Heart left ventricle (tissue), 16 donors: ENCODE measurements around the gene GNMT. TPM values are rescaled to one million over a fixed set of nuclear protein-coding genes. Genes with fewer than 3 reads are reported as not detected.

ENCODE experiments used
- ATAC-seq, 4 donors: fragments of 200-7000 bp; cut with Tn5 transposase; one replicate each; pipeline ENCODE4 v1.9.1; 2020 to 2022; ENCODE audit warnings: moderate library complexity in 4 of 4, mild to moderate bottlenecking in 3 of 4, moderate number of reproducible peaks in 1 of 4
- DNase-seq, 5 donors: peaks; one replicate each; pipeline ENCODE4 v3.0.0-alpha.2; 2020
- H3K27ac ChIP-seq, 12 donors: fragments of 200-600 bp; sonication (generic) in 4 of 12; one replicate each; pipeline versions ENCODE4 v1.5.0 to v1.8.0; 2016 to 2022; ENCODE audit warnings: mild to moderate bottlenecking in 2 of 12
- H3K27me3 ChIP-seq, 9 donors: fragments of 200-600 bp; sonication (generic) in 2 of 9; one replicate each; pipeline versions ENCODE4 v1.5.1 to v1.8.0; 2016 to 2022; ENCODE audit warnings: mild to moderate bottlenecking in 3 of 9
- H3K36me3 ChIP-seq, 9 donors: fragments of 200-600 bp; sonication (generic) in 2 of 9; one replicate each; pipeline versions ENCODE4 v1.5.0 to v1.8.0; 2018 to 2022; ENCODE audit warnings: mild to moderate bottlenecking in 2 of 9
- H3K4me1 ChIP-seq, 12 donors: fragments of 200-600 bp; sonication (generic) in 4 of 12; one replicate each; pipeline versions ENCODE4 v1.5.0 to v1.8.0; 2016 to 2022; ENCODE audit warnings: mild to moderate bottlenecking in 3 of 12
- H3K4me3 ChIP-seq, 12 donors: fragments of 200-600 bp; sonication (generic) in 4 of 12; one replicate each; pipeline versions ENCODE4 v1.5.0 to v1.8.0; 2017 to 2022; ENCODE audit warnings: mild to moderate bottlenecking in 9 of 12, moderate library complexity in 4 of 12
- H3K9me3 ChIP-seq, 12 donors: fragments of 200-600 bp; sonication (generic) in 4 of 12; one replicate each; pipeline versions ENCODE4 v1.5.0 to v1.8.0; 2016 to 2022; ENCODE audit warnings: mild to moderate bottlenecking in 1 of 12
- CTCF ChIP-seq, 12 donors: fragments of 200-600 bp; sonication (generic) in 4 of 12; IDR thresholded peaks; one replicate each; pipeline versions ENCODE4 v1.5.0 to v1.8.0; 2018 to 2022; ENCODE audit warnings: antibody characterized with exemption in 12 of 12, mild to moderate bottlenecking in 5 of 12
- POLR2A ChIP-seq, 2 donors: fragments of 450-650 bp; IDR thresholded peaks; one replicate each; pipeline ENCODE4 v1.6.1; 2017; ENCODE audit warnings: antibody characterized with exemption in 2 of 2, mild to moderate bottlenecking in 2 of 2, moderate library complexity in 2 of 2
- WGBS, 4 donors: extraction: QIAGEN DNeasy Blood & Tissue Kit in 2 of 4; methylation state at CpG; one replicate each; pipeline versions ENCODE4 v1.1.5 to v1.1.7; 2013 to 2018; 5-methylcytosine and 5-hydroxymethylcytosine counted together
- intact Hi-C, 10 donors: fragments of 100-400 bp; cut with DNase I; formaldehyde crosslinking; loops; one replicate each; pipeline versions ENCODE4 v1.11.1 to v1.14.2; 2022
- polyA plus RNA-seq, 2 donors: library from polyadenylated mRNA; stranded (reverse); fragments of 200-250 nt; gene quantifications; one replicate each; pipeline ENCODE4 v1.2.3, GENCODE V29; 2013
- total RNA-seq, 9 donors: library from RNA; depleted of rRNA in 2 of 9; stranded (reverse); fragments of >200 nt in 2 of 9; fragmentation: NEBNext Ultra II Directional in 3 of 9; extraction: Animal tissue kit (Norgen Biotek cat#: 25700) in 3 of 9; gene quantifications; one replicate each; pipeline versions ENCODE4 v1.1.0 to v1.2.4, GENCODE V29; 2016 to 2023
- donor health status: ischemic (EF 13 %, LVEDD 7.1; RV severe dilation, severe dysfunction).
- donor health status: healthy with polysubstance abuse.
- donor health status: DM: no; HTN: yes; CAD: no.
- donor health status: DM: no; HTN: no; CAD: no.
- donor health status: ischemic (EF 25% LVEDD 6.9; RV normal size, moderate dysfunction).
- donor health status: ischemic (EF 25% LVEDD 5.7; RV mildly dilated, moderate dysfunction).
- donor health status: healthy.
- donor health status: DM: yes; HTN: yes; CAD: no.
- donor health status: ischemic (EF 35%, LVEDD 5.7; RV mildly dilated, moderate dysfunction).
- donor health status: nonischemic (EF 11% LVEDD 7.7; RV severe dilation, severe dysfunction).
- donor health status: DM: yes; HTN: yes; CAD: no.
- donor health status: PGD.
- donor health status: ischemic (EF 29% LVEDD 5.4; RV normal size, mild dysfunction).
- donor health status: nonischemic (EF 23%, LVEDD 6.1; RV moderate dilation, normal function).

Gene GNMT
- total and polyA plus RNA-seq, 11 donors: 0.36 to 32.0 (median 1.9) TPM

- no peak for ATAC-seq
- H3K36me3 ChIP-seq: peaks cover 0 to 78% (median 55%) of the 10 kb centered on the region in 9 donors
- H3K9me3 ChIP-seq: no peaks in the 10 kb centered on the region
- H3K27me3 ChIP-seq: no peaks in the 10 kb centered on the region
- TF ChIP-seq POLR2A (IDR thresholded peaks at IDR 0.05): no peak
- TF ChIP-seq CTCF (IDR thresholded peaks at IDR 0.05): no peak
- H3K4me3 ChIP-seq: no peak overlapping the region
- intact Hi-C loops: no loop called here
- peaks cover 0 to 11% (median 0%) of the 10 kb centered on the region in 12 donors for H3K4me1 ChIP-seq
- no peak for DNase-seq
- no peak overlapping the region for H3K27ac ChIP-seq
- 92 to 100% (median 94%) methylated on average over 5 to 11 of the region's 11 CpGs for WGBS, 4 donors
These were observed 6.7 kb downstream of the GNMT start for GRCh38 chr6:42967228-42967627.

DNA sequence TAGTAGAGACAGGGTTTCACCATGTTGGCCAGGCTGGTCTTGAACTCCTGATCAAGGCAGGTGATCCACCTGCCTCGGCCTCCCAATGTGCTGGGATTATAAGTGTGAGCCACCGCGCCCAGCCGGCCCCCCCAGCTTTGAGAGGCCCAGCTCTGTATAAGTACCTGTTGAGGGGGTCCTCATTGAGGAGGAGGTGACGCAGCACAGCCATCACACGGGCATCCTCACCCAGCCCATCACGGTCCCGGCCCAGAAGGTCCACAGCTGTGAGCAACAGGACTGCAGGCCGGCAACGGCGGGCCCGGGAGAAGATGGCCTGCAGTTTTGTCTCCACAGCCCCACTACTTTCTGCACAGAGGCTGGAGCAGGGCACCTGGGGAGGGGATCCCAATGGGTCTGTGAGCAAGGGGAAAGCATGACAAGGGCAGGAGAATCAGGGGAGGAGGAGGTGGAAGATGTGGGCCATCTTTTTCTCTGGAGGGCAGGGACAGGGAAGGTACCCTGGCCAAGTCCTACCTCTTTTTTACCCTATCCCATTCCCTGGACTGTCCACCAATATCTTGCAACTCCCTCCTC is 7.7 kb downstream of the GNMT start:
- no peaks in the 10 kb centered on the region for H3K27me3 ChIP-seq
- H3K4me3 ChIP-seq: no peak overlapping the region
- DNase-seq: no peak
- no peak overlapping the region for H3K27ac ChIP-seq
- H3K4me1 ChIP-seq: peaks cover 0 to 11% (median 0%) of the 10 kb centered on the region in 12 donors
- intact Hi-C loops: no loop called here
- no peak for TF ChIP-seq POLR2A (IDR thresholded peaks at IDR 0.05)
- no peak for TF ChIP-seq CTCF (IDR thresholded peaks at IDR 0.05)
- ATAC-seq: no peak
- no peaks in the 10 kb centered on the region for H3K9me3 ChIP-seq
- WGBS, 4 donors: 95 to 98% (median 96%) methylated on average over 12 of the region's 12 CpGs
- H3K36me3 ChIP-seq: peaks cover 0 to 73% (median 51%) of the 10 kb centered on the region in 9 donors

DNA sequence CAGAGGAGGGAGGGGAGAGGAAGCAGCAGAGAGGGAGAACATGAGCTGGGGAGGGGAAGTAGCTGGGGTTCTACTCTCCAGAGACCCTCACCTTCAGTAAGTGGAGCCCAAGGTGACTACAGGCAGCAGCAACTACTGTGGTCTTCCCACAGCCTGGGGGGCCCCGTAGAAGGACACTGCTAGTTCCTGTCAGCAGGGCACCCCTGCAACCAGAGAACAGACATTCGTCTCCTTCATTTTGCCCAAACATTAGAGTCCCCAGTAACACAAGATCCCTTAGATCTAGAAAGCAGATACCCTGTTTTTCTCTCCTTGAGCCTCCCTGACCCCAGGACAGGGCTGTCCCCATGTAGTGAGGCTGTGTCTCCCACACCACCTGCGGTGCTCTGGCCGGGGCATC is 8.2 kb downstream of the GNMT start:
- no peak for TF ChIP-seq POLR2A (IDR thresholded peaks at IDR 0.05)
- no peak for TF ChIP-seq CTCF (IDR thresholded peaks at IDR 0.05)
- Histone ChIP-seq H3K9me3 (no peaks in the 10 kb centered on the region), H3K27ac (no peak overlapping the region), H3K4me3 (no peak overlapping the region), H3K27me3 (no peaks in the 10 kb centered on the region), H3K36me3 (peaks cover 0 to 73% (median 50%) of the 10 kb centered on the region in 9 donors), H3K4me1 (peaks cover 0 to 11% (median 0%) of the 10 kb centered on the region in 12 donors)
- ATAC-seq (no peak), DNase-seq (no peak)
- 81 to 94% (median 85%) methylated on average over 4 of the region's 4 CpGs for WGBS, 4 donors
- intact Hi-C loops: no loop called here

DNA sequence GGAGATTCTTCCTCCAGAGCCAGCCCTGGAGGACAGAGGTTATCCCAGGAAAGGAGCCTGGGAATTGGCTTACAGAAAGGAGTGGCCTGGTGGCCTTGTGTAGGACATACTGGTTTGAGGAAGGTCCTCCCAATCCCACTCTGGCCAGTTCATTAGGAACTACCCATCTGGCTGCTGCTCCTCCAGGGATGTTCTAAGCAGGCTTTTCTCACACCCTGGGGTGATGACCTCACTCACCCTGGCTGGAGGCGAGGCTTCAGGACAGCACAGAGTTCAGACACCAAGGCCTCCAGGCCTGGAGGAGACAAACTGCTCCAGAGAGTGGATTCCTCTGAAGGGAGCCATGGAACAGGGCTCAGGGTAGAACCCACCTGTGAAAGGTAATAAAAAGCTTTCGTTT is 8.9 kb downstream of the GNMT start:
- no peak for ATAC-seq
- intact Hi-C loops: no loop called here
- no peak overlapping the region for H3K4me3 ChIP-seq

More for the DNA sequence above, 8.9 kb downstream of the GNMT start:
- H3K27ac ChIP-seq: no peak overlapping the region
- no peaks in the 10 kb centered on the region for H3K9me3 ChIP-seq
- no peak for DNase-seq
- peaks cover 0 to 72% (median 44%) of the 10 kb centered on the region in 9 donors for H3K36me3 ChIP-seq
- TF ChIP-seq CTCF (IDR thresholded peaks at IDR 0.05): no peak
- TF ChIP-seq POLR2A (IDR thresholded peaks at IDR 0.05): no peak
- no peaks in the 10 kb centered on the region for H3K27me3 ChIP-seq
- 90 to 98% (median 95%) methylated on average over 2 of the region's 2 CpGs for WGBS, 4 donors
- peaks cover 0 to 11% (median 0%) of the 10 kb centered on the region in 12 donors for H3K4me1 ChIP-seq
